NK-92 (cell line): ENCODE measurements around the gene DNAL4.
"Not testable (repeated sequence)": the region's sequence is repeated elsewhere in the genome, so short reads cannot be mapped to it uniquely, and the experiment has no call there.

ENCODE experiments used
- DNase-seq: peaks from one replicate; lab custom pipeline; 2025; ENCODE audit not compliant: unreplicated experiment; lab: John Stamatoyannopoulos, UW

Gene DNAL4

GRCh38 chr22:38827510-38827909 lies 33.6 kb upstream of the DNAL4 start:
- DNase-seq: no peak

- DNase-seq: no peak
Observed at GRCh38 chr22:38826801-38827200, 32.9 kb upstream of the DNAL4 start.

GRCh38 chr22:38826386-38826785 lies 32.4 kb upstream of the DNAL4 start:
- DNase-seq: no peak

- no peak for DNase-seq
Observed at GRCh38 chr22:38824585-38824984, 30.6 kb upstream of the DNAL4 start.

GRCh38 chr22:38823637-38824036 lies 29.7 kb upstream of the DNAL4 start:
- DNase-seq: no peak

- DNase-seq: no peak
Observed at GRCh38 chr22:38823076-38823475, 29.1 kb upstream of the DNAL4 start.

- no peak for DNase-seq
Observed at GRCh38 chr22:38820020-38820419, 26.1 kb upstream of the DNAL4 start.

GRCh38 chr22:38819387-38819940 lies 25.5 kb upstream of the DNAL4 start:
- DNase-seq: no peak

GRCh38 chr22:38817196-38817595 lies 23.3 kb upstream of the DNAL4 start:
- DNase-seq: no peak

- DNase-seq: no peak
Observed at GRCh38 chr22:38815842-38816241, 21.9 kb upstream of the DNAL4 start.

GRCh38 chr22:38811241-38811640 lies 17.3 kb upstream of the DNAL4 start:
- no peak for DNase-seq

- not testable (repeated sequence) for DNase-seq
Observed at GRCh38 chr22:38805041-38805593, 11.2 kb upstream of the DNAL4 start.

- DNase-seq: no peak
Observed at GRCh38 chr22:38802671-38803121, 8.8 kb upstream of the DNAL4 start.

GRCh38 chr22:38799265-38800002 lies 5.5 kb upstream of the DNAL4 start:
- DNase-seq: no peak

GRCh38 chr22:38798496-38798895 lies 4.6 kb upstream of the DNAL4 start:
- no peak for DNase-seq

- DNase-seq: no peak
Observed at GRCh38 chr22:38796262-38796957, 2.5 kb upstream of the DNAL4 start.

- DNase-seq: no peak
Observed at GRCh38 chr22:38795569-38795968, 1.6 kb upstream of the DNAL4 start.

- no peak for DNase-seq
Observed at GRCh38 chr22:38793317-38793716, 626 bp downstream of the DNAL4 start.

GRCh38 chr22:38792833-38793232 lies 1.1 kb downstream of the DNAL4 start:
- no peak for DNase-seq

- DNase-seq: no peak
Observed at GRCh38 chr22:38789606-38790005, 4.3 kb downstream of the DNAL4 start.

GRCh38 chr22:38788846-38789245 lies 5.1 kb downstream of the DNAL4 start:
- DNase-seq: no peak
